ENCODE results near the gene RPS8. TPM values are rescaled to one million over a fixed set of nuclear protein-coding genes. Genes with fewer than 3 reads are reported as not detected.
A peak's percentile ranks its signal among the peaks of the same experiment; 100 is the strongest.

Gene RPS8
- total and polyA plus RNA-seq, 2 of the 8 experiments (the other 6 are each of a cell fraction or from before 2014, with no cell fraction given) = 2,261 to 2,407 TPM

DNA sequence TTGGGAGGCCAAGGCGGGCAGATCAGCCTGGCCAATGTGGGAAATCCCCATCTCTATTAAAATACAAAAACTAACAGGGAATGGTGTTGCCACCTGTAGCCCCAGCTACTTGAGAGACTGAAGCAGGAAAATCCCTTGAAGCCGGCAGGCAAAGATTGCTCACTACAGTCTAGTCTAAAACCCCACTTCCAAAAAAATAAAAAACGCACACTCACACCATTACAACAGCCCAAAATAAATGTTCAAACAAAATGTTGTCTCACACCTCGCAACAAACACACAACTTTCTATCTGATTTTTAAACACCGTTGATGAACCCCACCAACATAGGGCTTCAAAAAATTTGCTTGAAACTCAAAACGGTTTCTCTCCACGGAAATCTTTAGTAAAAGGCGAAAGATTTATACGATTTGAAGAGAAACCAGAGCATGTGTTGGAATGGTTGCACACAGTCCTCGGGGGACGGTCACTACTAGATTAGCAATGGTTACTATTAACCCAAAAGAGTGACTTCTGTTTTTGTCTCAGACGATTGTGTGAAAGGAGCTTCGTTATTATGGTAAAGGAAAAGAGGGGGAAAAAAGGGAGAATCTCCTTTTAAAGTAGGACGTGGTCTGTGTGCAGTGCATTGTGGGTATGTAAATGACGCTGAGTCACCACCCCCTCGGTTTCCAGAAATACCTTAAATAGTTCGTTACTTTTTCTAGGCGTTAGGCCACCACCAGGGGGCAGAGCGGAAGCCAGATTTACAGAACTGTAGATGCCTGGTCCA is 44.4 kb upstream of the RPS8 start, which contains the start of gene RNU5D-1 (continued):
- TF ChIP-seq, protein P1, sequence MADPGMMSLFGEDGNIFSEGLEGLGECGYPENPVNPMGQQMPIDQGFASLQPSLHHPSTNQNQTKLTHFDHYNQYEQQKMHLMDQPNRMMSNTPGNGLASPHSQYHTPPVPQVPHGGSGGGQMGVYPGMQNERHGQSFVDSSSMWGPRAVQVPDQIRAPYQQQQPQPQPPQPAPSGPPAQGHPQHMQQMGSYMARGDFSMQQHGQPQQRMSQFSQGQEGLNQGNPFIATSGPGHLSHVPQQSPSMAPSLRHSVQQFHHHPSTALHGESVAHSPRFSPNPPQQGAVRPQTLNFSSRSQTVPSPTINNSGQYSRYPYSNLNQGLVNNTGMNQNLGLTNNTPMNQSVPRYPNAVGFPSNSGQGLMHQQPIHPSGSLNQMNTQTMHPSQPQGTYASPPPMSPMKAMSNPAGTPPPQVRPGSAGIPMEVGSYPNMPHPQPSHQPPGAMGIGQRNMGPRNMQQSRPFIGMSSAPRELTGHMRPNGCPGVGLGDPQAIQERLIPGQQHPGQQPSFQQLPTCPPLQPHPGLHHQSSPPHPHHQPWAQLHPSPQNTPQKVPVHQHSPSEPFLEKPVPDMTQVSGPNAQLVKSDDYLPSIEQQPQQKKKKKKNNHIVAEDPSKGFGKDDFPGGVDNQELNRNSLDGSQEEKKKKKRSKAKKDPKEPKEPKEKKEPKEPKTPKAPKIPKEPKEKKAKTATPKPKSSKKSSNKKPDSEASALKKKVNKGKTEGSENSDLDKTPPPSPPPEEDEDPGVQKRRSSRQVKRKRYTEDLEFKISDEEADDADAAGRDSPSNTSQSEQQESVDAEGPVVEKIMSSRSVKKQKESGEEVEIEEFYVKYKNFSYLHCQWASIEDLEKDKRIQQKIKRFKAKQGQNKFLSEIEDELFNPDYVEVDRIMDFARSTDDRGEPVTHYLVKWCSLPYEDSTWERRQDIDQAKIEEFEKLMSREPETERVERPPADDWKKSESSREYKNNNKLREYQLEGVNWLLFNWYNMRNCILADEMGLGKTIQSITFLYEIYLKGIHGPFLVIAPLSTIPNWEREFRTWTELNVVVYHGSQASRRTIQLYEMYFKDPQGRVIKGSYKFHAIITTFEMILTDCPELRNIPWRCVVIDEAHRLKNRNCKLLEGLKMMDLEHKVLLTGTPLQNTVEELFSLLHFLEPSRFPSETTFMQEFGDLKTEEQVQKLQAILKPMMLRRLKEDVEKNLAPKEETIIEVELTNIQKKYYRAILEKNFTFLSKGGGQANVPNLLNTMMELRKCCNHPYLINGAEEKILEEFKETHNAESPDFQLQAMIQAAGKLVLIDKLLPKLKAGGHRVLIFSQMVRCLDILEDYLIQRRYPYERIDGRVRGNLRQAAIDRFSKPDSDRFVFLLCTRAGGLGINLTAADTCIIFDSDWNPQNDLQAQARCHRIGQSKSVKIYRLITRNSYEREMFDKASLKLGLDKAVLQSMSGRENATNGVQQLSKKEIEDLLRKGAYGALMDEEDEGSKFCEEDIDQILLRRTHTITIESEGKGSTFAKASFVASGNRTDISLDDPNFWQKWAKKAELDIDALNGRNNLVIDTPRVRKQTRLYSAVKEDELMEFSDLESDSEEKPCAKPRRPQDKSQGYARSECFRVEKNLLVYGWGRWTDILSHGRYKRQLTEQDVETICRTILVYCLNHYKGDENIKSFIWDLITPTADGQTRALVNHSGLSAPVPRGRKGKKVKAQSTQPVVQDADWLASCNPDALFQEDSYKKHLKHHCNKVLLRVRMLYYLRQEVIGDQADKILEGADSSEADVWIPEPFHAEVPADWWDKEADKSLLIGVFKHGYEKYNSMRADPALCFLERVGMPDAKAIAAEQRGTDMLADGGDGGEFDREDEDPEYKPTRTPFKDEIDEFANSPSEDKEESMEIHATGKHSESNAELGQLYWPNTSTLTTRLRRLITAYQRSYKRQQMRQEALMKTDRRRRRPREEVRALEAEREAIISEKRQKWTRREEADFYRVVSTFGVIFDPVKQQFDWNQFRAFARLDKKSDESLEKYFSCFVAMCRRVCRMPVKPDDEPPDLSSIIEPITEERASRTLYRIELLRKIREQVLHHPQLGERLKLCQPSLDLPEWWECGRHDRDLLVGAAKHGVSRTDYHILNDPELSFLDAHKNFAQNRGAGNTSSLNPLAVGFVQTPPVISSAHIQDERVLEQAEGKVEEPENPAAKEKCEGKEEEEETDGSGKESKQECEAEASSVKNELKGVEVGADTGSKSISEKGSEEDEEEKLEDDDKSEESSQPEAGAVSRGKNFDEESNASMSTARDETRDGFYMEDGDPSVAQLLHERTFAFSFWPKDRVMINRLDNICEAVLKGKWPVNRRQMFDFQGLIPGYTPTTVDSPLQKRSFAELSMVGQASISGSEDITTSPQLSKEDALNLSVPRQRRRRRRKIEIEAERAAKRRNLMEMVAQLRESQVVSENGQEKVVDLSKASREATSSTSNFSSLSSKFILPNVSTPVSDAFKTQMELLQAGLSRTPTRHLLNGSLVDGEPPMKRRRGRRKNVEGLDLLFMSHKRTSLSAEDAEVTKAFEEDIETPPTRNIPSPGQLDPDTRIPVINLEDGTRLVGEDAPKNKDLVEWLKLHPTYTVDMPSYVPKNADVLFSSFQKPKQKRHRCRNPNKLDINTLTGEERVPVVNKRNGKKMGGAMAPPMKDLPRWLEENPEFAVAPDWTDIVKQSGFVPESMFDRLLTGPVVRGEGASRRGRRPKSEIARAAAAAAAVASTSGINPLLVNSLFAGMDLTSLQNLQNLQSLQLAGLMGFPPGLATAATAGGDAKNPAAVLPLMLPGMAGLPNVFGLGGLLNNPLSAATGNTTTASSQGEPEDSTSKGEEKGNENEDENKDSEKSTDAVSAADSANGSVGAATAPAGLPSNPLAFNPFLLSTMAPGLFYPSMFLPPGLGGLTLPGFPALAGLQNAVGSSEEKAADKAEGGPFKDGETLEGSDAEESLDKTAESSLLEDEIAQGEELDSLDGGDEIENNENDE (IDR thresholded peaks at IDR 0.05; ENCODE audit: insufficient replicate concordance, low read length) = peak; percentile 65
- TF ChIP-seq, protein P2, sequence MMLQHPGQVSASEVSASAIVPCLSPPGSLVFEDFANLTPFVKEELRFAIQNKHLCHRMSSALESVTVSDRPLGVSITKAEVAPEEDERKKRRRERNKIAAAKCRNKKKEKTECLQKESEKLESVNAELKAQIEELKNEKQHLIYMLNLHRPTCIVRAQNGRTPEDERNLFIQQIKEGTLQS (IDR thresholded peaks at IDR 0.05; ENCODE audit: insufficient read depth, low read depth, low read length) = no peak
- TF ChIP-seq KDM4A (IDR thresholded peaks at IDR 0.05; ENCODE audit: low read depth, low read length, severe bottlenecking) = no peak
- no peak for TF ChIP-seq HDAC6 (IDR thresholded peaks at IDR 0.05; ENCODE audit: low read depth, low read length)
- no peak for TF ChIP-seq YY1 (IDR thresholded peaks at IDR 0.05; ENCODE audit: low read depth, low read length)
- TF ChIP-seq NANOG (IDR thresholded peaks at IDR 0.05; ENCODE audit: insufficient read depth, low read depth, low read length, poor library complexity, severe bottlenecking) = no peak
- peak; percentile 45 for TF ChIP-seq ASH2L (IDR thresholded peaks at IDR 0.05; ENCODE audit: low read length)
- no peak for TF ChIP-seq RXRA (IDR thresholded peaks at IDR 0.05; ENCODE audit: insufficient read depth, low read depth, low read length)
- TF ChIP-seq KDM5A (IDR thresholded peaks at IDR 0.05; ENCODE audit: low read length) = no peak
